Epithelial cell of proximal tubule (primary cell): ENCODE results near the gene SERTAD4. TPM values are rescaled to one million over a fixed set of nuclear protein-coding genes. Genes with fewer than 3 reads are reported as not detected.

Experiments
- DNase-seq: peaks from one replicate; pipeline ENCODE4 v3.0.0-alpha.2; 2011; ENCODE audit warnings: low read depth
- H3K4me3 ChIP-seq: 2 replicates; pipeline ENCODE4 v1.5.1; 2011; ENCODE audit warnings: low read depth, mild to moderate bottlenecking, low read length
- CTCF ChIP-seq: conservative IDR thresholded peaks from 2 replicates; pipeline ENCODE4 v1.5.1; 2012; ENCODE audit warnings: low read depth, mild to moderate bottlenecking, low read length
- total RNA-seq: library from RNA; depleted of rRNA; stranded (reverse); fragments of >200 nt; gene quantifications from 2 replicates; pipeline ENCODE4 v1.2.3, GENCODE V29; 2015

Gene SERTAD4
- total RNA-seq, 1 donor from 2014 or later: 8.7 TPM

- no peak for DNase-seq
- no peak for TF ChIP-seq CTCF
Observed at GRCh38 chr1:210248341-210248740, 15.7 kb downstream of the SERTAD4 start.

GRCh38 chr1:210250665-210250997 is 18.0 kb downstream of the SERTAD4 start:
- TF ChIP-seq CTCF: no peak
- H3K4me3 ChIP-seq: peak overlapping the region; percentile 50
- no peak for DNase-seq

More at GRCh38 chr1:210248341-210248740, 15.7 kb downstream of the SERTAD4 start:
- H3K4me3 ChIP-seq: no peak overlapping the region

GRCh38 chr1:210250998-210251679 is 18.5 kb downstream of the SERTAD4 start:
- no peak for TF ChIP-seq CTCF
- DNase-seq: no peak
- peak overlapping the region; percentile 50 for H3K4me3 ChIP-seq

DNA sequence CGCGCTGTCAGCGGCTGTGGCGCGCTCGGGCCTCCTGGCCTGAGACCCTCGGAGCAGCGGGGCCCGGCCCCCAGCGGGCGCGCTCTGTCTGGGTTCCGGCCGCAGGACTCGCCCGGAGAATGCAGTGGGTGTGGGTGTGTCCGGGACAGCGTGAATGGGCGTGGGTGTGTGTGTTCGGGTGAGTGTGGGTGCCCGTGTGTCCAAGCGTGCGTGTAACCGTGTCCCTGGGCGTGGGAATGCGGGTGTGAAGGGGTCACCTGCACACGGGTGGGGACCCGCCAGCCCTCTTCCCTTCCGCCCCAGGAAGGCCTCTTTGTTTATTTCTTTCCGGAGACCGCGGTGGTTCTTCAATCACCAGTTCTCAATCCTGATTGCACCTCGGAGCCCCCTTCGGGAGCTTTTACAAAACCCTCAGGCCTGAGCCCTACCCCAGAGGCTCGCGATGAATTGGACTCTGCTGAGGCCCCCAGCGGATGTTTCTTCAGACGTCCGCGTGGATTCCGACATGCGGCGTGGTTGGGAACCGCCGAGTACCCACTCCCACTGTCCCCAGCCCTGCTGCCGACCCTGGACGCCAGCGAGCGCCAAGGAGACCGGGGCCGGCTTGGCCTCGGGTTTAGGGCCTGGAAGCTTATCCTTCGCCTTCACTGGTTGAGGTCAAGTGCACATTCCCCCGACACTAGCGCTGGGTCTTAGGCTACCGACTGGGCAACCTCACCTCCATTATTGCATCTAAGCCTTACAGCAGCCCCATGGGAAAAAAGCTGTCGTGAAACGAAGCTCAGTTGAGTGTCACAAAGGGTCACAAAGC is 19.3 kb downstream of the SERTAD4 start:
- no peak for TF ChIP-seq CTCF
- peak overlapping the region; percentile 50 for H3K4me3 ChIP-seq

GRCh38 chr1:210252621-210253051 is 20.0 kb downstream of the SERTAD4 start:
- DNase-seq: no peak
- peak overlapping the region; percentile 50 for H3K4me3 ChIP-seq
- no peak for TF ChIP-seq CTCF

More for the DNA sequence above, 19.3 kb downstream of the SERTAD4 start:
- DNase-seq: no peak

- no peak for DNase-seq
- TF ChIP-seq CTCF: no peak
- no peak overlapping the region for H3K4me3 ChIP-seq
Observed at GRCh38 chr1:210254298-210254697, 21.7 kb downstream of the SERTAD4 start.
